ENCODE results near the gene ERBB2. TPM values are rescaled to one million over a fixed set of nuclear protein-coding genes. Genes with fewer than 3 reads are reported as not detected.

The ERBB2 gene
- total RNA-seq, 1 donor from 2014 or later = 52.1 TPM

- DNase-seq (ENCODE audit: extremely low spot score in 2 of 2) = no peak
- TF ChIP-seq POLR2A (IDR thresholded peaks at IDR 0.05) = no peak
- no peak for TF ChIP-seq POLR2AphosphoS5 (IDR thresholded peaks at IDR 0.05; ENCODE audit: insufficient read depth in 1 of 2, low read depth in 1 of 2)
- TF ChIP-seq CTCF (IDR thresholded peaks at IDR 0.05) = no peak
- Histone ChIP-seq H3K36me3 (no peaks in the 10 kb centered on the region), H3K27ac (no peak overlapping the region), H3K27me3 (no peaks in the 10 kb centered on the region), H3K9me3 (no peaks in the 10 kb centered on the region), H3K4me3 (no peak overlapping the region), H3K4me1 (peaks cover 54% of the 10 kb centered on the region)
- intact Hi-C loops (cut with DNase I) = loop anchor here (5.0 kb wide), 1 partner anchor 38 kb away; no protein-coding TSS in a partner anchor
These were observed 29.7 kb upstream of the ERBB2 start for GRCh38 chr17:39669897-39670735.

DNA sequence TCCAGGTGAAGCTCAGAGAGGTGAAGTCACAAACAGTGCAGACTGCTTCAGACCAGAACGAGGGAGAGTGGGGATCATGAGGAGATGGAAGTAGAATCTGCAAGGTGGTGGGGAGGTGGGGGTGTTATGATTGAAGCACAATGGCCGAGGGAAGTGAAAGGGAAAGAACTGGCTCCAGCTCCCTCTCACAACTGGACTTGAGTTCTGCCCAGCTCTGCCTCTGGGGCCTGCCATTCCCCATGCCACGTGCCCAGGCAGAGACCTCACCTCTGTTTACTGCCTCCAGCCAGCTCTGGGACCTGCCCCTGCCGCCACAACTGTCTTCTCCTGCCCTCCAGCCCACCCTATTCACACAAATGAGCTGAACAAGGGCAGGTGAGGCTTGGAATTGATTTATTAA is 29.1 kb upstream of the ERBB2 start:
- H3K27me3 ChIP-seq = no peaks in the 10 kb centered on the region
- intact Hi-C loops (cut with DNase I) = no loop called here
- no peak overlapping the region for H3K27ac ChIP-seq

GRCh38 chr17:39671651-39672521 is 28.0 kb upstream of the ERBB2 start:
- Histone ChIP-seq H3K27ac (no peak overlapping the region), H3K4me3 (no peak overlapping the region), H3K27me3 (no peaks in the 10 kb centered on the region), H3K36me3 (peaks cover 0 to 2% of the 10 kb centered on the region in 2 donors), H3K4me1 (peaks cover 57% of the 10 kb centered on the region), H3K9me3 (no peaks in the 10 kb centered on the region)
- intact Hi-C loops (cut with DNase I) = no loop called here
- DNase-seq (ENCODE audit: extremely low spot score in 2 of 2) = no peak
- TF ChIP-seq POLR2A (IDR thresholded peaks at IDR 0.05) (no peak), POLR2AphosphoS5 (IDR thresholded peaks at IDR 0.05; ENCODE audit: insufficient read depth in 1 of 2, low read depth in 1 of 2) (no peak), CTCF (IDR thresholded peaks at IDR 0.05) (peak in 2 of 3 experiments; percentile 25 to 35)

More for the DNA sequence above, 29.1 kb upstream of the ERBB2 start:
- Histone ChIP-seq H3K4me1 (peaks cover 56% of the 10 kb centered on the region), H3K4me3 (no peak overlapping the region), H3K9me3 (no peaks in the 10 kb centered on the region), H3K36me3 (no peaks in the 10 kb centered on the region)
- no peak for TF ChIP-seq POLR2A (IDR thresholded peaks at IDR 0.05)
- no peak for TF ChIP-seq CTCF (IDR thresholded peaks at IDR 0.05)
- no peak for TF ChIP-seq POLR2AphosphoS5 (IDR thresholded peaks at IDR 0.05; ENCODE audit: insufficient read depth in 1 of 2, low read depth in 1 of 2)
- no peak for DNase-seq (ENCODE audit: extremely low spot score in 2 of 2)

GRCh38 chr17:39672522-39673334 is 27.1 kb upstream of the ERBB2 start:
- Histone ChIP-seq H3K27me3 (no peaks in the 10 kb centered on the region), H3K36me3 (peaks cover 0 to 4% of the 10 kb centered on the region in 2 donors), H3K4me3 (no peak overlapping the region), H3K4me1 (peaks cover 51% of the 10 kb centered on the region), H3K9me3 (no peaks in the 10 kb centered on the region), H3K27ac (no peak overlapping the region)
- DNase-seq (ENCODE audit: extremely low spot score in 2 of 2) = no peak
- intact Hi-C loops (cut with DNase I) = no loop called here
- TF ChIP-seq POLR2A (IDR thresholded peaks at IDR 0.05) (no peak), CTCF (IDR thresholded peaks at IDR 0.05) (no peak), POLR2AphosphoS5 (IDR thresholded peaks at IDR 0.05; ENCODE audit: insufficient read depth in 1 of 2, low read depth in 1 of 2) (no peak)

Measured in vagina (tissue), 2 donors.